Measurements from ENCODE around the gene ABHD14A.

GRCh38 chr3:52025453-52025852, 50.6 kb downstream of the ABHD14A start:
- TF ChIP-seq CTCF (IDR thresholded peaks at IDR 0.05), result no peak
- no peak for TF ChIP-seq POLR2AphosphoS5 (IDR thresholded peaks at IDR 0.05; ENCODE audit: insufficient read depth in 1 of 2, low read depth in 1 of 2)

All from vagina (tissue), 2 donors.